Measurements from ENCODE around the gene PFKL.

Gene PFKL

GRCh38 chr21:44295163-44295573 lies 4.7 kb upstream of the PFKL start:
- no peak for DNase-seq

- DNase-seq = no peak
Measured at GRCh38 chr21:44295646-44296045, 4.2 kb upstream of the PFKL start.

- no peak for DNase-seq
Measured at GRCh38 chr21:44296103-44296519, 3.7 kb upstream of the PFKL start.

- DNase-seq = no peak
Measured at GRCh38 chr21:44296916-44297315, 2.9 kb upstream of the PFKL start.

GRCh38 chr21:44297525-44298290 lies 2.1 kb upstream of the PFKL start:
- peak; percentile 79 for DNase-seq

GRCh38 chr21:44298301-44298700 lies 1.6 kb upstream of the PFKL start:
- peak; percentile 36 for DNase-seq

GRCh38 chr21:44299085-44299457 lies 782 bp upstream of the PFKL start:
- no peak for DNase-seq

GRCh38 chr21:44300262-44300959 lies 558 bp downstream of the PFKL start:
- peak; percentile 19 for DNase-seq

- DNase-seq = no peak
Measured at GRCh38 chr21:44301141-44301540, 1.3 kb downstream of the PFKL start.

GRCh38 chr21:44301961-44302406 lies 2.1 kb downstream of the PFKL start:
- peak; percentile 6 for DNase-seq

- peak; percentile 2 for DNase-seq
Measured at GRCh38 chr21:44302573-44303401, 2.9 kb downstream of the PFKL start.

- DNase-seq = no peak
Measured at GRCh38 chr21:44303490-44303981, 3.7 kb downstream of the PFKL start.

- no peak for DNase-seq
Measured at GRCh38 chr21:44304011-44304616, 4.3 kb downstream of the PFKL start.

- peak; percentile 16 for DNase-seq
Measured at GRCh38 chr21:44304877-44305293, 5.0 kb downstream of the PFKL start.

- no peak for DNase-seq
Measured at GRCh38 chr21:44305691-44306090, 5.8 kb downstream of the PFKL start.

GRCh38 chr21:44306936-44307704 lies 7.3 kb downstream of the PFKL start:
- no peak for DNase-seq

GRCh38 chr21:44310628-44311507 lies 11.0 kb downstream of the PFKL start:
- DNase-seq = no peak

GRCh38 chr21:44312089-44312488 lies 12.2 kb downstream of the PFKL start:
- DNase-seq = no peak

- DNase-seq = no peak
Measured at GRCh38 chr21:44312716-44313115, 12.9 kb downstream of the PFKL start.

GRCh38 chr21:44313451-44313850 lies 13.6 kb downstream of the PFKL start:
- no peak for DNase-seq

GRCh38 chr21:44314128-44314527 lies 14.3 kb downstream of the PFKL start:
- no peak for DNase-seq
